HepG2 (cell line): Measurements from ENCODE around the gene AGAP1.

Experiments used
- JUNB ChIP-seq: sonication (generic); formaldehyde crosslinking; IDR thresholded peaks from 2 replicates; pipeline ENCODE4 v1.8.0; 2022; ENCODE audit warnings: missing genetic modification reagents, mild to moderate bottlenecking, borderline replicate concordance
- TCF7 ChIP-seq: sonication (generic); IDR thresholded peaks from 2 replicates; pipeline ENCODE4 v1.6.1; 2016; ENCODE audit warnings: antibody characterized with exemption, low read depth
- TFAP4 ChIP-seq: sonication (generic); IDR thresholded peaks from 2 replicates; pipeline ENCODE4 v1.6.1; 2016; ENCODE audit warnings: low read depth, borderline replicate concordance
- ZNF33B ChIP-seq: sonication (generic); formaldehyde crosslinking; IDR thresholded peaks from 2 replicates; pipeline ENCODE4 v1.5.1; 2020; ENCODE audit warnings: mild to moderate bottlenecking, missing genetic modification reagents
- TF ChIP-seq, protein P1 (sequence below): IDR thresholded peaks from 2 replicates; pipeline ENCODE4 v1.6.1; 2016; ENCODE audit warnings: missing compliant biosample characterization, missing genetic modification reagents, borderline replicate concordance

GRCh38 chr2:235950473-235950809, 456.6 kb downstream of the AGAP1 start:
- no peak for TF ChIP-seq ZNF33B (CRISPR knock-in tag)
- TF ChIP-seq TCF7: no peak
- no peak for TF ChIP-seq TFAP4
- TF ChIP-seq, protein P1, sequence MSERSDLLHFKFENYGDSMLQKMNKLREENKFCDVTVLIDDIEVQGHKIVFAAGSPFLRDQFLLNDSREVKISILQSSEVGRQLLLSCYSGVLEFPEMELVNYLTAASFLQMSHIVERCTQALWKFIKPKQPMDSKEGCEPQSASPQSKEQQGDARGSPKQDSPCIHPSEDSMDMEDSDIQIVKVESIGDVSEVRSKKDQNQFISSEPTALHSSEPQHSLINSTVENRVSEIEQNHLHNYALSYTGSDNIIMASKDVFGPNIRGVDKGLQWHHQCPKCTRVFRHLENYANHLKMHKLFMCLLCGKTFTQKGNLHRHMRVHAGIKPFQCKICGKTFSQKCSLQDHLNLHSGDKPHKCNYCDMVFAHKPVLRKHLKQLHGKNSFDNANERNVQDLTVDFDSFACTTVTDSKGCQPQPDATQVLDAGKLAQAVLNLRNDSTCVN (CRISPR knock-in tag): no peak
- no peak for TF ChIP-seq JUNB
